H9 (cell line): ENCODE results near the gene FNDC3B. TPM values are rescaled to one million over a fixed set of nuclear protein-coding genes. Genes with fewer than 3 reads are reported as not detected.

ENCODE experiments used
- DNase-seq: peaks from one replicate; pipeline ENCODE4 v3.0.0-alpha.2; 2017
- H2AFZ ChIP-seq: one replicate; pipeline ENCODE4 v1.6.1; 2013; ENCODE audit warnings: mild to moderate bottlenecking, low read length, control low read depth, moderate library complexity
- H2AK5ac ChIP-seq: 2 replicates; pipeline ENCODE4 v1.6.1; 2013; ENCODE audit warnings: low read length, control low read depth, mixed read lengths; ENCODE audit not compliant: insufficient read length
- H2BK120ac ChIP-seq: one replicate; pipeline ENCODE4 v1.6.1; 2013; ENCODE audit warnings: low read depth, mild to moderate bottlenecking, low read length, control low read depth, inconsistent platforms; ENCODE audit not compliant: poor library complexity, severe bottlenecking
- H2BK12ac ChIP-seq: 2 replicates; pipeline ENCODE4 v1.6.1; 2013; ENCODE audit warnings: low read length, control low read depth, mixed read lengths, low read depth; ENCODE audit not compliant: insufficient read length
- H2BK15ac ChIP-seq: 2 replicates; pipeline ENCODE4 v1.6.1; 2013; ENCODE audit warnings: low read depth, low read length, control low read depth
- H2BK20ac ChIP-seq: one replicate; pipeline ENCODE4 v1.6.1; 2013; ENCODE audit warnings: low read depth, mild to moderate bottlenecking, low read length, control low read depth, inconsistent platforms; ENCODE audit not compliant: poor library complexity, severe bottlenecking
- H2BK5ac ChIP-seq: 2 replicates; pipeline ENCODE4 v1.6.1; 2013; ENCODE audit warnings: low read length, control low read depth, mixed read lengths; ENCODE audit not compliant: insufficient read length
- H3K14ac ChIP-seq: 2 replicates; pipeline ENCODE4 v1.6.1; 2013; ENCODE audit warnings: low read length, control low read depth; ENCODE audit not compliant: insufficient read depth
- H3K18ac ChIP-seq: 2 replicates; pipeline ENCODE4 v1.6.1; 2013; ENCODE audit warnings: low read depth, mild to moderate bottlenecking, mixed read lengths, low read length, control low read depth; ENCODE audit not compliant: insufficient read length
- H3K23ac ChIP-seq: 2 replicates; pipeline ENCODE4 v1.6.1; 2013; ENCODE audit warnings: low read length, control low read depth, mixed read lengths, low read depth; ENCODE audit not compliant: insufficient read length
- H3K23me2 ChIP-seq: 2 replicates; pipeline ENCODE4 v1.6.1; 2013; ENCODE audit warnings: low read depth, mild to moderate bottlenecking, mixed read lengths, low read length, control low read depth; ENCODE audit not compliant: insufficient read length, poor library complexity, severe bottlenecking
- H3K27ac ChIP-seq: 2 replicates; pipeline ENCODE4 v1.5.1; 2013; ENCODE audit warnings: low read length, control low read depth, mixed read lengths, low read depth; ENCODE audit not compliant: insufficient read length
- H3K27me3 ChIP-seq: 2 replicates; pipeline ENCODE4 v1.6.1; 2013; ENCODE audit warnings: low read length, control low read depth, inconsistent platforms; ENCODE audit not compliant: insufficient read depth
- H3K4ac ChIP-seq: 2 replicates; pipeline ENCODE4 v1.6.1; 2013; ENCODE audit warnings: low read depth, mild to moderate bottlenecking, control low read depth, inconsistent platforms, low read length, moderate library complexity
- H3K4me1 ChIP-seq: 2 replicates; pipeline ENCODE4 v1.6.1; 2013; ENCODE audit warnings: low read length, control low read depth, inconsistent platforms; ENCODE audit not compliant: insufficient read depth
- H3K4me2 ChIP-seq: 2 replicates; pipeline ENCODE4 v1.6.1; 2013; ENCODE audit warnings: low read length, control low read depth, mixed read lengths; ENCODE audit not compliant: insufficient read length, insufficient read depth
- H3K56ac ChIP-seq: 2 replicates; pipeline ENCODE4 v1.6.1; 2013; ENCODE audit warnings: low read depth, mild to moderate bottlenecking, mixed read lengths, low read length, control low read depth; ENCODE audit not compliant: insufficient read length
- H3K79me1 ChIP-seq: 2 replicates; pipeline ENCODE4 v1.6.1; 2013; ENCODE audit warnings: low read depth, mild to moderate bottlenecking, moderate library complexity, low read length, control low read depth, inconsistent platforms; ENCODE audit not compliant: insufficient read depth, poor library complexity, severe bottlenecking
- H3K79me2 ChIP-seq: 2 replicates; pipeline ENCODE4 v1.6.1; 2013; ENCODE audit warnings: low read length, control low read depth, inconsistent platforms; ENCODE audit not compliant: insufficient read depth
- H3K9ac ChIP-seq: 2 replicates; pipeline ENCODE4 v1.6.1; 2013; ENCODE audit warnings: low read length, control low read depth, mixed read lengths; ENCODE audit not compliant: insufficient read length; ENCODE audit errors: extremely low read depth
- H3K9me3 ChIP-seq: one replicate; pipeline ENCODE4 v1.6.1; 2013; ENCODE audit warnings: low read depth, low read length, inconsistent platforms; ENCODE audit not compliant: control insufficient read depth
- H3T11ph ChIP-seq: one replicate; pipeline ENCODE4 v1.6.1; 2013; ENCODE audit warnings: mild to moderate bottlenecking, low read length, control low read depth, inconsistent platforms
- H4K20me1 ChIP-seq: one replicate; pipeline ENCODE4 v1.6.1; 2013; ENCODE audit not compliant: control insufficient read depth, insufficient read length, insufficient read depth
- H4K5ac ChIP-seq: 2 replicates; pipeline ENCODE4 v1.6.1; 2013; ENCODE audit warnings: low read depth, mild to moderate bottlenecking, mixed read lengths, low read length, control low read depth; ENCODE audit not compliant: insufficient read length
- H4K8ac ChIP-seq: replicated peaks from 2 replicates; pipeline ENCODE4 v1.6.1; 2013; ENCODE audit warnings: low read length, control low read depth, mixed read lengths, low read depth; ENCODE audit not compliant: insufficient read length
- H4K91ac ChIP-seq: 2 replicates; pipeline ENCODE4 v1.6.1; 2013; ENCODE audit warnings: low read depth, mild to moderate bottlenecking, moderate library complexity, mixed read lengths, low read length, control low read depth; ENCODE audit not compliant: insufficient read length
- H3K27ac Mint-ChIP-seq, 3 experiments: 2 replicates in 2 of 3; 3 replicates in 1 of 3; pipeline ENCODE4 v1.8.0; 2020 to 2021; ENCODE audit warnings: mixed read lengths in 3 of 3, mild to moderate bottlenecking in 1 of 3, moderate library complexity in 1 of 3
- H3K27me3 Mint-ChIP-seq: 2 replicates; pipeline ENCODE4 v1.8.0; 2021; ENCODE audit warnings: low read depth, mild to moderate bottlenecking, moderate library complexity, mixed read lengths
- H3K36me3 Mint-ChIP-seq, 3 experiments: 2 replicates in 2 of 3; 3 replicates in 1 of 3; pipeline ENCODE4 v1.8.0; 2020 to 2021; ENCODE audit warnings: low read depth in 3 of 3, mixed read lengths in 3 of 3; ENCODE audit not compliant: insufficient read depth in 1 of 3
- H3K4me1 Mint-ChIP-seq, 2 experiments: 2 replicates each; pipeline ENCODE4 v1.8.0; 2020; ENCODE audit warnings: mixed read lengths in 2 of 2
- H3K4me3 Mint-ChIP-seq, 2 experiments: 2 replicates in 1 of 2; 3 replicates in 1 of 2; pipeline ENCODE4 v1.8.0; 2020 to 2021; ENCODE audit warnings: mild to moderate bottlenecking in 2 of 2, mixed read lengths in 2 of 2, moderate library complexity in 1 of 2
- H3K9me3 Mint-ChIP-seq, 2 experiments: 2 replicates in 1 of 2; 3 replicates in 1 of 2; pipeline ENCODE4 v1.8.0; 2020; ENCODE audit warnings: mild to moderate bottlenecking in 2 of 2, mixed read lengths in 2 of 2, moderate library complexity in 1 of 2
- CTCF ChIP-seq: fragments of 200-600 bp; sonication (generic); conservative IDR thresholded peaks from 3 replicates; pipeline ENCODE4 v1.8.0; 2021; ENCODE audit warnings: antibody characterized with exemption, mild to moderate bottlenecking
- WGBS: extraction: QIAGEN DNeasy Blood & Tissue Kit; methylation state at CpG from one replicate; pipeline ENCODE4 v1.1.7; 2013; ENCODE audit warnings: missing lambda C conversion rate, low lambda C conversion rate, mixed read lengths; ENCODE audit not compliant: insufficient read length; ENCODE audit errors: extremely low coverage; 5-methylcytosine and 5-hydroxymethylcytosine counted together
- total RNA-seq: library from RNA; stranded (reverse); gene quantifications from 2 replicates; pipeline ENCODE4 v1.2.1, GENCODE V29; 2021

Gene FNDC3B
- total RNA-seq, 1 experiment from 2014 or later = 43.8 TPM

DNA sequence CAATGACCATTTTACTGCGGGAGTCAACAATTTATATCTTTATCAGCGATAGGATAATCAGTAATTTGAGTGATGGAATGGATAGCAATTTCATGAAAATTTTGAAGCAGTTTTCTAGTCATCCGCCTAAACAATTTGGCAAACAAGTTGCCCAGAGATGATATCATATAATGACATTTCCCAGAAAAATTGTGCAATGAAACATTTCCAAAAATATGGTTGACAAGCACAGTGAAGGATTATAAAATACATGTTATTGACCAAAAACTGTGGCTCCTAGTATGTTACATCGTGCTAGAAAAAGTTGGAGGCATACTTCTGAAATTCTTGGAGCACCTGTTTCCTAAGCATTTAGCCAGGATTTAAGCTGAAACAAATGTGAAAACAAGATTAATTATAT, 263.8 kb downstream of the FNDC3B start:
- no peak overlapping the region for H2AK5ac ChIP-seq
- no peak overlapping the region for H3K27ac ChIP-seq
- H3K79me2 ChIP-seq = no peaks in the 10 kb centered on the region
- H3K9ac ChIP-seq = no peak overlapping the region
- H3K79me1 ChIP-seq = no peaks in the 10 kb centered on the region
- no peak overlapping the region for H2BK20ac ChIP-seq
- no peaks in the 10 kb centered on the region for H4K20me1 ChIP-seq
- H2AFZ ChIP-seq = no peak overlapping the region
- H3K4ac ChIP-seq = no peak overlapping the region
- H3K23ac ChIP-seq = no peak overlapping the region
- no CpG with 5 or more reads among the region's 4 CpGs for WGBS
- H2BK5ac ChIP-seq = no peak overlapping the region
- H2BK12ac ChIP-seq = no peak overlapping the region
- H3T11ph ChIP-seq = no peak overlapping the region
- H2BK120ac ChIP-seq = no peak overlapping the region
- no peak overlapping the region for H4K8ac ChIP-seq
- no peak overlapping the region for H3K14ac ChIP-seq
- Mint-ChIP-seq H3K4me3 (no peak overlapping the region), H3K27me3 (no peaks in the 10 kb centered on the region), H3K36me3 (peaks cover 3 to 22% (median 20%) of the 10 kb centered on the region in 3 experiments; a peak in 6 of 7 replicates), H3K9me3 (no peaks in the 10 kb centered on the region), H3K27ac (no peak overlapping the region), H3K4me1 (peaks cover 8 to 16% of the 10 kb centered on the region in 2 experiments)
- H3K23me2 ChIP-seq = no peaks in the 10 kb centered on the region
- H4K91ac ChIP-seq = no peak overlapping the region
- H3K4me1 ChIP-seq = peaks cover 3% of the 10 kb centered on the region
- H3K4me2 ChIP-seq = no peak overlapping the region
- no peak for TF ChIP-seq CTCF
- DNase-seq = no peak
- H3K9me3 ChIP-seq = no peaks in the 10 kb centered on the region
- H3K18ac ChIP-seq = no peak overlapping the region
- H2BK15ac ChIP-seq = no peak overlapping the region
- H3K56ac ChIP-seq = no peak overlapping the region
- no peak overlapping the region for H4K5ac ChIP-seq
- no peaks in the 10 kb centered on the region for H3K27me3 ChIP-seq
